Colon (tissue), 2 donors: Measurements from ENCODE around the gene TMTC1.

Source experiments
- FAIRE-seq: peaks from 2 replicates; lab custom pipeline; 2012; peaks lifted over from hg19 to GRCh38; lab: Jason Lieb, UNC
- donor health status: control.
- donor health status: control.

Gene TMTC1

DNA sequence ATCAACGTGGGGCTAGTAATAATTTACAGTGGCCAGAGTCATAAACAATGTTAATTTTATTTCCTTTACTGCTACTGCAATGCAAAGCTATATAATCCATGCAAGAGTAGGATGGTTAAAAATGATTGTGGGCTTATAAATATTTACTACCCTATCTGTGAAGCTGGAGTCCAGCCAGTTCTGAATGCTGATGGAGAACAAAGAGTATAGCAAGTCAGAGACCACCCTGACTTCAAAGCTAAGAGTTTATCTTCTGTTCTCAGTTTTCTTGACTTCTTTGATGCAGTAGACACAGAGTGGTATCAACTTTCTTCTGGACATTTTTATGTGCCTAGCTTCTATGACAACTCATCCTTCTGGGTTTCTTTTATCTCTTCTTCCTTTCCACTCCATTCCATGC lies 252.3 kb downstream of the TMTC1 start:
- no peak for FAIRE-seq

- no peak for FAIRE-seq
These were observed 253.3 kb downstream of the TMTC1 start for GRCh38 chr12:29530436-29530835.

DNA sequence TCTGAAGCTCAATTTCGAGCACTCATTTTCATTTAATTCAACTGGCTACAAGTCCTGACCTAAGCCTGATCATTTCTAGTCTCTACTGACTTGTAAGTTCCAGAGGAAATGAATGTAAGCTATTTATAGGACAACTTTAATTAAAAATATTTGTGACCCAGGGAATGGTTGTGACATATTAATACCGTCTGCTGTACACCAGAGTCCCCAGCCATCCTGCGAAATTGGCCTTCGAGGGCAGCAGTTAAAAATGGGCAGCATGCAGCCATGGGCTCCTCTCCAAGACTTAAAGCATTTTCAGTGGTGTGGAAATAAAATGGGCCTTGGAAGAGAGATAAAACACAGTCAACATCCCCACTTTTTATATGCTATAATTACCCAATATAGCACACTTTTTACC lies 255.6 kb downstream of the TMTC1 start:
- no peak for FAIRE-seq

DNA sequence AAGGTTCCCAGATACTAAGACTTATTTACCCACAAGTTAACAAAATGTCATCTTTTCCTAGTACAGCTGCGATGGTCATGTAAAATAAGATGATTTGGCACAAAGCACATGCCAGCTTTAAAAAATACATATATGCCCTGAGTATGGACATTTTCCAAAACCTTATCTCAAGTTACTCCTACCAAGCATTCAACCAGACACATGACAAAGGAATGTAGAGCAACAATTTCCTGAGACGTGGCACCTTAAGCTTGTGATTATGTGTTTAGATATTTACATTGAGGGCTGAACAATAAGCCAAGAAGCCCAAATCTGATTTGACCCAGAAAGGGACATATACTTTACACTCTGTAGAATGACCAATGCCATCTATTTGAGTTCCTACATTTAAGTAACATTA lies 261.8 kb downstream of the TMTC1 start:
- no peak for FAIRE-seq

GRCh38 chr12:29519585-29520182 lies 264.1 kb downstream of the TMTC1 start:
- no peak for FAIRE-seq

GRCh38 chr12:29518407-29518806 lies 265.3 kb downstream of the TMTC1 start:
- FAIRE-seq = no peak

DNA sequence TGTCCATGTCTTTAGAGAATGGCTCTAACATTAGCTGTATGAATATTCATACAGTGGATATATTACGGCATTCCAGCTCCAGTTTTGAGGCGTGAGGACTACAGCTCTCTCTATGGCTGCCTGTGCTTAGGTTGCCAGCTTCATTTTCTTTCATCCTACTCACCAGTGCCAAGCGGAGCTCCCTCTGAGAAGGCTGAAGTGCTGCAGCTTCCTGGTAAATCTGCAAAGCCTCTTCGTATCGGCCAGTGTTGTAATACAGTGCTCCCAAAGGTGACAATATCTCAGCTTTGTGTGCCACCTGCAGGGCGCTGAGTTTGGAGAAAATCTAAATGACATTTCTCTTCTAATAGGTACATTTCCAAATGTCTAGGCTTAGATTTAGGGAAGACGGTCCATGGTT lies 266.5 kb downstream of the TMTC1 start:
- no peak for FAIRE-seq

- no peak for FAIRE-seq
These were observed 267.3 kb downstream of the TMTC1 start for GRCh38 chr12:29516431-29516875.

- FAIRE-seq = no peak
These were observed 273.1 kb downstream of the TMTC1 start for GRCh38 chr12:29510591-29511185.

GRCh38 chr12:29509503-29509902 lies 274.2 kb downstream of the TMTC1 start:
- FAIRE-seq = no peak

DNA sequence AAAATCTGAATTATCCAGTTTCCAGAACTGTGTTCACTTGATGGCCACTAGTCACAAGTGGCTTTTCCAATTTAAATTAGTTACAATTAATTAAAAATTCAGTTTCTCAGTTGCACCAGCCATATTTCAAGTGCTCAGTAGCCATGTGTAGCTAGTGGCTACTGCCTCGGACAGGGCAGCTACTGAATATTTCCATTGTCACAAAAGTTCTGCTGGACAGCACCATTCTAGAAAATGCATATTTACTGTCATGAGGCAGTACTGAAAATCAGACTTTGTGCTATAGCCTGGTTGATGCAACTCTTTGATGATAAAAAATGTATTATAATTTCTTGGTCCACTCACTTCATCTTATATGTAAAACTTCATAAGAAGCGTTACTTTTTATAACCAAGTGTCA lies 274.8 kb downstream of the TMTC1 start:
- FAIRE-seq = no peak

- no peak for FAIRE-seq
These were observed 278.6 kb downstream of the TMTC1 start for GRCh38 chr12:29505122-29505521.

GRCh38 chr12:29503283-29503682 lies 280.5 kb downstream of the TMTC1 start:
- no peak for FAIRE-seq

DNA sequence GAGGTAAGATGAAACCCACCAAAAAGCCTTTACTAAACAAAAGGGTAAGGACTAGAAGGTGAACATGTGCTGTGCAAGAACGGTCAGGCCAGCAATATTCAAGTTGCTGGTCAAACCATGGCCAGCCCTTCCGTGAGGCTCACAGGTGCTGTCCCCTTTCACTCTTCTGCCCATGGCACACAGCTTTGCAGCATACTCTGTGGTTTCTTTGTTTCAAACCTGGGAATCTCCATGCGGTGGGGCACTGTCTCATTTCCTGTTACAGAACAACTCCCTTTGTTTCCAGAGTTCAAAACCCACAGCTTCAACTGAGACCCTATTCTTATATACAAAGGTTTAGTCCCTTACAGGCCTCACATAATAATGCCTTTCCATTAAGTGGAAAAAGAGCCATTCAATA lies 284.5 kb downstream of the TMTC1 start:
- FAIRE-seq = no peak

DNA sequence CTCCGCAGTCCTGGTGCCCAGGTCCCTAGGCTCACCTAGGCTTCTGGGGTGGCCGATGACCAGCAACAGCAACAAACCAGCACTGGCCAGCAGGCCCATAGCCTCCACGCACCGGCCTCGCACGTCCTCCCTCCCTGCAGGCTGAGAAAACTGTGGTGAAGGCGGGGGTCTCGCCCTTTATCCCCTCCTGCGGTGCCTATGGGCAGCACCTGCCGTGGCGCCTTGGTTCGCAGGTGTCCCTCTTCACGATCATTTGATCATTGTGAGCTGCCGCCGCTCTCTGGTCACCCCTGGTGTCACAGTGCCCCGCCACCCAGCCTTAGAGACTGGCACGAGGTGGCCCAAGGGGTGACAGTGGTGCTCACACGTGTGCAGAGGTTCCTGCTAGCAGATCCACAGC lies 286.2 kb downstream of the TMTC1 start, which contains the start of gene OVCH1:
OVCH1 (minus strand) TSS at position 99 of the 400 bp plus-strand sequence; CDS start at position 99, 0 bp downstream.
- no peak for FAIRE-seq

DNA sequence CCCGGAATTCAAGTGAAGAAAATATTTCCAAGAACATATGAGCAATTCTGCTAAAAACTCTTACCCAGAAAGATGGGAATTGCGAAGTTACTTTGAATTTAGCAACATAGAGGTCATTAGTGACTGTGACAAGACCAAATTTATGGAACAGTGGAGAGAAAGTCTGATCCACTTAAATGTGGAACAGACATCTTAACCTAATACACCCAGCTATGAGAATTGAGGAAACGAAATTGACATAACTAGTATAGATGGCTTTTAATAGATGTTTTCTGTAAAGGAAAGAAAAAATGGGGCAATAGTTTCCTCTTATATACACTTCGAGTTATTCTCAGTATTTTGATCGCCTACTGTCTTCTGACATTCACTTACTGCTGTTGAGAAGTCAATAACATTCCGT lies 290.9 kb downstream of the TMTC1 start:
- no peak for FAIRE-seq

DNA sequence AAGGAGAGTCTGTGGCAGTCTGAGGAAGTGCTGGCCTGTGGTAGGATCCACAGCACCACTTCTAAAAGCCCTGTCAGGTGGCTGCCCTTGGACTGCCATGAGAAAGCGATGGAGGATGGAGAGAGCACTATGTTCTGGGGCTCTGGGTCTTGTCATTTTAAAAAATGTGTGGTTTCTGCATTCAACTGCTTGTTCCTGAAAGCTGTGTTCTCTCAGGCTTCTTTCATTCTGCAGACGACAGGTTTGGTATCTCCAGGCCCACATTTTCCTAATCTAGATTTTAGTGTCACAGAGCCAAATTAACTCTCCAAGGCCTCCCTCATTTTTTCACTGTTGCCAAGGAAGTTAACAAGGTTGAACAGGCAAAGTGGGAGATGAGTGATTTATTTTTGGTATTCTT lies 296.8 kb downstream of the TMTC1 start:
- no peak for FAIRE-seq

DNA sequence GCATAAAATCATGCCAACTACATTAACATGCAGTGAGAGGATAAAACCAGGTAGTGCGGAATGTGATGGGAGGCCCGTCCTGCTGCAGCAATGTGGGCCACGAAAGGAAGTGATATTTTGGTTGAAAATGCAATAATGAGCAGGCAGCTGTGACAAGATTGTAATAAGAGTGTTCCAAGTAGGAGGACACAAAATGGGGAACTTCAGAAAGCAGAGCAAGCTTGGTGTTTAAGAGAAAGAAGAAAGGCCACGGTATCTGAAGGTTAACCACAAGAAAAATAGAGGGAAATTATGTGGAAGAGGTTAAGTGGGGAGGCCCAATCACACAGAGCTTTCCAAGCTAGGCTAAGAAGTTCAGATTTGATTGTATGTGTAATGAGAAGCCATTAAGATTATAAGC lies 320.5 kb downstream of the TMTC1 start:
- FAIRE-seq = no peak

DNA sequence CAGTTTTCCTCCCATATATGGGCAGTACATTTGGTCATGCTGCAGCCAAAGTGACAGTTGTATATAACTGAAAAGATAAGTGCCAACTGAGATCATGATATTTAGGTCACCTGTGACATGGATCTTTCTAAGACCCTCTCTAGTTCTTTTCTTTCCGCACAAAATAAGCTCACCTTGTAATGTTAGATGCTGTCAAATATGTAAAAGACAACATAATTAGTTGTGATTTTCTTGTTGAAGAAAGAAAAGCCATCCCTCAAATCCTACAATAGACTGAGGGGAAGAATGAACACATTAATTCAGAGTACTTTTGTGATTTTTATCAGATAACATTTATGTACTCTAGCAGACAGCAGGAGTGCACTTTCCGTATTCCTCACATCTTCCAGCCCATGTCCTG lies 323.7 kb downstream of the TMTC1 start:
- no peak for FAIRE-seq

- FAIRE-seq = no peak
These were observed 328.7 kb downstream of the TMTC1 start for GRCh38 chr12:29455087-29455486.

GRCh38 chr12:29451888-29452287 lies 331.9 kb downstream of the TMTC1 start:
- no peak for FAIRE-seq
